Bronchial epithelial cell (primary cell): ENCODE data around the gene DNHD1. TPM values are rescaled to one million over a fixed set of nuclear protein-coding genes. Genes with fewer than 3 reads are reported as not detected.

ENCODE experiments used
- DNase-seq: peaks from one replicate; pipeline ENCODE4 v3.0.0-alpha.2; 2010; ENCODE audit warnings: low read depth
- FAIRE-seq: peaks from 2 replicates; lab custom pipeline; 2011; peaks lifted over from hg19 to GRCh38; lab: Jason Lieb, UNC
- H3K27me3 ChIP-seq: 2 replicates; pipeline ENCODE4 v1.5.1; 2011; ENCODE audit warnings: low read length; ENCODE audit not compliant: control insufficient read depth, insufficient read depth
- H3K36me3 ChIP-seq: 2 replicates; pipeline ENCODE4 v1.5.1; 2011; ENCODE audit warnings: low read length; ENCODE audit not compliant: control insufficient read depth, insufficient read depth
- H3K4me3 ChIP-seq: 2 replicates; pipeline ENCODE4 v1.5.1; 2011; ENCODE audit warnings: mild to moderate bottlenecking, low read depth, low read length, control low read depth
- total RNA-seq: library from RNA; depleted of rRNA; stranded (reverse); fragments of >200 nt; gene quantifications from 2 replicates; pipeline ENCODE4 v1.2.1, GENCODE V29; 2014
- TF ChIP-seq, protein P1 (sequence below): IDR thresholded peaks from 2 replicates; pipeline ENCODE4 v1.5.1; 2011; ENCODE audit warnings: mild to moderate bottlenecking, moderate library complexity, low read length, control low read depth, inconsistent platforms; ENCODE audit not compliant: insufficient read depth, severe bottlenecking

DNHD1 gene
- total RNA-seq, 1 donor from 2014 or later: 4.5 TPM

DNA sequence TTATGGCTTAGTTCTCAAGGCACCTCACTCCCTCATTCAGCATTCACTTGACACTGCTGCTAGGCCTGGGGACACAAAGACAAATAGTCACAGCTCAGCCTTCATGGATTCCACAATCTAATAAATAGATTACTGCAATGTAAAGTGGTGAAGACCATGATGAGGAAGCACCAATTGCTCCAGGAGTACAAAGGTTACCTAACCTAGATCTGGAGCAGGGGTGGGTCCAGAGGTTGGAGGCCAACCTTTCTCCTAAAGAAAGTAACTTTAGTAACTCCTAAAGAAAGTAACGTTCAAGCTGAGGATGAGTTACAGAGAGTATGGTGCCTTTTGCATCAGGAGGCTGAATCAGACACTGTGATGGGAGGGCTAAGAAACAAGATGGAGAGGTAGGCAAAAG is 27.5 kb upstream of the DNHD1 start:
- H3K36me3 ChIP-seq: peaks cover 2% of the 10 kb centered on the region
- TF ChIP-seq, protein P1, sequence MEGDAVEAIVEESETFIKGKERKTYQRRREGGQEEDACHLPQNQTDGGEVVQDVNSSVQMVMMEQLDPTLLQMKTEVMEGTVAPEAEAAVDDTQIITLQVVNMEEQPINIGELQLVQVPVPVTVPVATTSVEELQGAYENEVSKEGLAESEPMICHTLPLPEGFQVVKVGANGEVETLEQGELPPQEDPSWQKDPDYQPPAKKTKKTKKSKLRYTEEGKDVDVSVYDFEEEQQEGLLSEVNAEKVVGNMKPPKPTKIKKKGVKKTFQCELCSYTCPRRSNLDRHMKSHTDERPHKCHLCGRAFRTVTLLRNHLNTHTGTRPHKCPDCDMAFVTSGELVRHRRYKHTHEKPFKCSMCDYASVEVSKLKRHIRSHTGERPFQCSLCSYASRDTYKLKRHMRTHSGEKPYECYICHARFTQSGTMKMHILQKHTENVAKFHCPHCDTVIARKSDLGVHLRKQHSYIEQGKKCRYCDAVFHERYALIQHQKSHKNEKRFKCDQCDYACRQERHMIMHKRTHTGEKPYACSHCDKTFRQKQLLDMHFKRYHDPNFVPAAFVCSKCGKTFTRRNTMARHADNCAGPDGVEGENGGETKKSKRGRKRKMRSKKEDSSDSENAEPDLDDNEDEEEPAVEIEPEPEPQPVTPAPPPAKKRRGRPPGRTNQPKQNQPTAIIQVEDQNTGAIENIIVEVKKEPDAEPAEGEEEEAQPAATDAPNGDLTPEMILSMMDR: no peak
- DNase-seq (no peak), FAIRE-seq (no peak)
- no peak overlapping the region for H3K4me3 ChIP-seq
- no peaks in the 10 kb centered on the region for H3K27me3 ChIP-seq

DNA sequence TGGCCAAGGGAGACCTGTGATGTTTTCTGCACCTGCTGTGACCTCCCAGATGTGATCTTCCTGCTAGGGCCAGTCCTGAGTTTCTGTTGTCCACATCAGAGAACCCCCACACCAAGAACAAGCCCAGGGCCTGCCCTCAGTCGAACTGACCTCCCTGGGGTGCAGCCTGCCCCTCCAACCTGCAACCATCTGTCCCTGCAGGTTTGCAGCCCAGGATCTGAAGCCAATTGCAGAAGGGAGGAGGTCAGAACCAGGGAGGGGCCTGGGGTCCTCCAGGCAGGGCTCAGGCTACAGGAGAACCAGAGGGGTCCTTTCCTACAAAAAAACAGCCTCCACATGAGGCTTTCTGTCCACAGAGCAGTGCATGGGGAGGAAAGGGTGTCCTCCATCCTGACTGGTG is 24.1 kb upstream of the DNHD1 start:
- DNase-seq (no peak), FAIRE-seq (no peak)
- TF ChIP-seq, protein P1: no peak
- Histone ChIP-seq H3K27me3 (no peaks in the 10 kb centered on the region), H3K4me3 (peak overlapping the region; percentile 64), H3K36me3 (peaks cover 8% of the 10 kb centered on the region)

DNA sequence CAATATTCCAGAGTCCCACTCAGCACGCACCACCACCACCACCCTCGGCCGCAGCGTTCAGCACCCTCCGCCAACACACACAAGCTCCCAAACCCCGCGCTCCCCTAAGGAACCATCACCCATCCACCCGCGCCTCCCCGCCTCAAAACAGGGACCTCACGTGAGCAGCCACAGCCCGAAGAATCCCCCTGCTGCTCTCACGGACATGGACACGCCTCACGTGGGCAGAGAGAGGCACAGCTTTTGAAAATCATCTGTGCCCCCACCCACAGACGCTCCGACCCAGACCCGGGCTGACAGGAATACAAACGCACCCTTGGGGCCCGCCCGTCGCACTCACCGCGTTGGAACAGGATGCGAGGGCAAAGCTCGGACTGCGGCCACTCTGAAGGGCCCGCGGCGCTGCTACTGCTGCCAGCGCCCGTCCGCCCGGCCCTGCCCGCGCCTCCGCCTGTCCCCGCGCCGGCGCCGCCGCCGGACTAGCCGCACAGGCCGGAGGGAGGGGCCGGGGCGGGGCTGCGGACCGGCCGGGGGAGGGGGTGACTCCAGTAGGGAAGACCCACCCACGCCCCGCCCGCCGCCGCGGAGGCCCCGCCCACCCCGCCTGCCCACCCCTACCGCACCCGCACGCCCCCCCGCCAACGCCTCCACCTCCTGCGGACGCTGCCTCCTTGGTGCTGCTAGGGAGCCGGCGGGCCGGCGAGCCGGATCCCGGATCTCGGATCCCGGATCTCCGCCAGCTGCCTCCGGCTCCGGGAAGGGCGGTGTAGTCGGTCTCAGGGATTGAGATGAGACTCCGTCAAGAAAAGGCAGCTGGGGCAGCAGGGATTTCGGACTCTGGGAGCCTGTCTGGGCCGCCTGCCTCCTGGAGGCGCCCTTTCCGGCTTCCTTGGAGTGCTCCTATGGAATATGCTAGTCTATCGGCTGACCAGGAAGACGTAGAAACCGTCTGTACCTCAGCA is 23.3 kb upstream of the DNHD1 start, which contains the start of gene TRIM3:
Gene TRIM3 (minus strand): TSS at position 491 of the 962 bp plus-strand sequence. CDS start 8,246 bp downstream, outside the sequence.
- Histone ChIP-seq H3K4me3 (peak within 1 kb of the TSS; percentile 64), H3K36me3 (peaks cover 14% of the 10 kb centered on the region), H3K27me3 (no peaks in the 10 kb centered on the region)
- no peak for FAIRE-seq
- TF ChIP-seq, protein P1: peak; percentile 58
- peak; percentile 71 for DNase-seq

DNA sequence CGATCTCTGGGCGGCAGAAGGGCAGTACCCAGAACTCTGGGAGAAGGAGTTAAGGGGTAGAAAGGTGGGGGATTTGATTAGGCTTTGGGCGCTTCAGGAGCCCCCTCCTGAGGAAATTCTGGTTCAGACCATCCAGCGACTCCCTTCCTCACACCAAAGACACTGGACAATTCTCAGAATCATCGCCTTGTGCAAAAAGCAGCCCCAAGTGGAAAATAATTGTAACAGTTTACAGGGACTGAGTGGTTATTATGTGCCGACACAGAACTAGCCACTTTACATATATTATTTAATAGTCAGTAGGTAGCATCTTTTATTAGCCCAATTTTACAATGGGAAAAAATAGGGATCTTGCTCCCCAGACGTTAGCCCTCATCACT is 22.7 kb upstream of the DNHD1 start:
- DNase-seq (no peak), FAIRE-seq (no peak)
- Histone ChIP-seq H3K27me3 (no peaks in the 10 kb centered on the region), H3K36me3 (peaks cover 19% of the 10 kb centered on the region), H3K4me3 (peak overlapping the region; percentile 48)
- TF ChIP-seq, protein P1: no peak

DNA sequence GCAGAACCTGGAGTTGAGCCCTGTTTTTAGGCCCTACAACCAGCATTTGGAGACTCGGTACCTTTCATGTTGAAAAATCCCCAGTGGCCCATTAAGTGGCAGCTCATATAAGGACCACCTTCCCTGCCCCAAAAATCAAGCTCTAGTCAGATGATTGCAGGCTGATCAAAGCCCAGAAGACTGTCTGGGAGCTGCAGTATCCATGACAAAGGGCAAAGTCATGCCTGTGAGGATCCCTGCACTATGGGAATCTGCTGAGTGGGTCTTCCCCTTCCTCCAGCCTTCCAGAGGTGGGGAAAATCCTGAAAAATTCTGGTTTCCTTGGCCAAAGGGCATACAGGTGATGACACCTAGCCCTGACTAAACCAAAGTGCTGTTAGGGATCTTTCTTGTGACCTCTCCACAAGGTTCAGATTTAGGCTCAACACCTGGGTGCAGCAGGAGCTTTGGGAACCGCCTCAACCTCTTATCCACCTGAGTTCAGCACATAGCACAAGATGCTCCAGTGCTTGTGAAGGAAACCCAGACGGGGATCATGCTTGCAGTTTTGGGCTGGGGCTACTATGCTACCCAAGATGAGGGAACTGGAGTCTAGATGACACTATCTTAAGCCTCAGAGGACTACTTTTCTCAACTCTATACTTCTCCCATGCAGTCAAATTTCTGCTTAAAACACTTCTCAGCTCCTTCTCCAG is 22.1 kb upstream of the DNHD1 start:
- Histone ChIP-seq H3K27me3 (no peaks in the 10 kb centered on the region), H3K36me3 (peaks cover 19% of the 10 kb centered on the region), H3K4me3 (no peak overlapping the region)
- FAIRE-seq: no peak
- TF ChIP-seq, protein P1: no peak
- DNase-seq: no peak
